GM21515 (cell line): ENCODE results near the gene TSPAN5.
A peak's percentile ranks its signal among the peaks of the same experiment; 100 is the strongest.
"Not testable (repeated sequence)": the region's sequence is repeated elsewhere in the genome, so short reads cannot be mapped to it uniquely, and the experiment has no call there.

Experiments
- ATAC-seq: cut with Tn5 transposase; IDR thresholded peaks from one replicate; pipeline ENCODE4 v1.9.1; 2021; ENCODE audit not compliant: unreplicated experiment

TSPAN5 gene

DNA sequence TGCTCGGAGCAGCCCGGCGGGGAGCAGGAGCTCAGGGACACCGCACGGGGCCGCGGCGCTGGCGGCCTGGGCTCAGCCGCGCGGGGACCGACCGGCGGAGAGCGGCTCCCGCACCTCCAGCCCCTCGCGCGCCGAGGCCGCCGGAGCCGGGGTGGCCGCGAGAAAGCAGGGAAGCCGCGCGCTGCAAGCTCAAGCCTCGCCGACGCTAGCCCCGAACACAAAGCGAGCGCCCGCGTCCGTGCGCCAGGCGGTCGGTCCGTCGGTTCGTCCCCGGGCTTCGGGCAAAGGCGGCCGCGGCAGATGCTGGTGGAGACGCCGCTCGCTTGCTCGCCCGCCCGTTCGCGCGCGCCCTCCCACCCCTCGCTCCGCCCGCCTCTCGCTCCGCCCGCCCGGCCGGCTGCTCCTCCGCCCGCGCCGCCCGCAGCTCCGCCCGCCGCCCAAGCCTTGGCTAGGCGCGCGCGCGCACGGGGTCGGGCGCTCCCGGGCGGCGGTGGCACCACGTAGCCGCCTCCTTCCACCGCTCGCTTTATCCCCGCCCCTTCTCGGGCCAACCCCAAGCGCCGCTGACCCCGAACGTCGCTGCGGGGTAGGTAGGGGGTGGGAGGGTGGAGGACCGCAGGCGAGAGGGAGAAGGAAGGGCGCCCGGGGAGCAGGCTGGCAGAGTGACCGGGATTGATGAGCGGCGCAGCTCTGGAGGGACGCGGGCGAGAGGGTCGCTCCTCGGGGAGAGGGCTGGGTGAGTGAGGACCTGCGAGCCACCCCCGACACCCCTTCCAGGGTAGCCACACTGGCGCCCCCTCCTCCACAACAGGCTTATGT, at the start of gene TSPAN5:
Gene TSPAN5, minus strand, starts transcription at position 325 of the 819 bp plus-strand sequence.
- ATAC-seq = peak; percentile 71

DNA sequence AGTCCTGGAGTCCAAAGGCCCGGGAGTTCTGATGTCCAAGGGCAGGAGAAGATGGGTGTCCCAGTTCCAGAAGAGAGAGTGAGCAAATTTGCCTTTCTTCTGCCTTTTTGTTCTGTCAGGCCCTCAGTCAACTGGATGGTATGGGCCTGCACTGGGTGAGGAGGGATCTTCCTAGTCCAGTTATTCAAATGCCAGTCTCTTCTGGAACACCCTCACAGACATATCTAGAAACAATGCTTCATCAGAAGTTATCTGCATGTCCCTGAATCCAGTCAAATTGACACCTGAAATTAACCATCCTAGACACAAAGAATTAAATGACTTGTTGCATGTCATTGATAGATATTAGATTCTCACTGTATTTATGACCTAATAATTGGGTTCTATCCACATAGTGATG, 48.5 kb upstream of the TSPAN5 start:
- ATAC-seq = no peak

DNA sequence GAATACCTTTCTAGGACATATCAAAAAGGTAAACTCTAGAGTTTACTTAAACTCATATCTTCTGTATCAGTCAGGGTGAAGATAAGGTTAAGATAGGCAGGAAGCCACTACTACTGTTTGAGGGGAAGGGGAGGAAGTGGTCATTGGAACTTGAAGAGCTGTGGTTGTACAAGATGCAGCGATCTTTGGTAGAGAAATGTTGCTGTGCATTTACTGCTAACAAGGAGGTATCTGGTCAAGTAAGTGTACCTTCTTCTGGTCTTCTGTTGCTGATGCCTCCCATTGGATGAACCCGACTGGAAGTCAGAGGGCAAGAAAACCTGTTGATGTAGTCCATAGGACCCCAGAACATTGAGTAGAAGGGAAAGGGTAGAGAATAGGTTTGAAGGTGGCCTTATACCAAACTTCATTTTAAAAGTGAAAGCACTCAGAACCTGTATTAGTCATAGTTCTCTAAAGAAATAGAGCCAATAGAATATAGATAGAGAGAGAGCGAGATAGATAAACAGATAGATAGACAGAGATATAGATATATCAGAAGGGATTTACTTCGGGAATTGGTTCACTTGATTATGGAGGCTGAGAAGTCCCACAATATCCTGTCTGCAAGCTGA, 47.9 kb upstream of the TSPAN5 start:
- no peak for ATAC-seq

DNA sequence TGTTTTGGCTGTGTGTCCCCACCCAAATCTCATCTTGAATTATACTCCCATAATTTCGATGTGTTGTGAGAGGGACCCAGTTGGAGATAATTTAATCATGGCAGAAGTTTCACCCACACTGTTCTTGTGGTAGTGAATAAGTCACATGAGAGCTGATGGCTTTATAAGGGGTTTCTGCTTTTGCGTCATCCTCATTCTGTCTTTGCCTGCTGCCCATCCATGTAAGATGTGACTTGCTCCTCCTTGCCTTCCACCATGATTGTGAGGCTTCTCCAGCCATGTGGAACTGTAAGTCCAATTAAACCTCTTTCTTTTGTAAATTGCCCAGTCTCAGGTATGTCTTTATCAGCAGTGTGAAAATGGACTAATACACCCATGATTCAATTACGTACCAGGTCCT, 47.2 kb upstream of the TSPAN5 start:
- not testable (repeated sequence) for ATAC-seq

DNA sequence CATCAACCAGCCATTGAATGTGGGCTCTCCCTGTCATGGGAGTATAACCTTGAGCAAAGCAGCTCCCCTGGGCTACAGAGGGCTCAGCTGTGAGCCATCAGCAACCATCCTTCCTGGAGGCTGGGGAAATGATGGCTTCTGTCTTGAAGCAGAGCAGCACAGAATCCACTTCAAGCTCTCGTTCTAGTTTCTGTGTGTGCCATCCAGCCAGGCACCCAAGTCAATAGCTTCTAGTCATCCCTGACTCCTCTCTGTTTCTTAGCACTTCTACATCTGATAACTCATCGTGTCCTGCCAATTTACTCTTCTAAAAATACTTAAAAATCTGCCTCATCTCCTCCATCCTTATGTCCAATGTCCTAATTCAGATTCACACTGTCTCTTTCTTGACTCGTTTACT, 42.2 kb upstream of the TSPAN5 start:
- no peak for ATAC-seq

DNA sequence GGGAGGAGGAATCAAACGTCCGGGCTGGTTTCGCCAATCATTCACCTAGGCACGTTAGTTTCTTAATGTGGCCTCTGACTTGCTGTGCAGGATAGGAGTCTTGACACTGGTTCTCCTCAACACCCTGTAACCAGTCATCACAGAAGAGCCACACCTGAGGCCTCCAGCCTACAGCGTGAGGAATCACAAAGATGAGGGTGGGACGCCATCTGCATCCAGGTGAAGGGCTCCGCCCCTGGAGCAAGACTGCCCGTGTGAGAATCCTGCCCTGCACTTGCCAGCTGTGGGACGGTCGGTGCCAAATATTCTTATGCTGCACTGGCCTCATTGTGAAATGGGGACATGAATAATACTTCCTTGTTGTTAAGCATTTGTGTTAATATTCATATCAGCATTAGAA, 35.7 kb upstream of the TSPAN5 start:
- no peak for ATAC-seq

DNA sequence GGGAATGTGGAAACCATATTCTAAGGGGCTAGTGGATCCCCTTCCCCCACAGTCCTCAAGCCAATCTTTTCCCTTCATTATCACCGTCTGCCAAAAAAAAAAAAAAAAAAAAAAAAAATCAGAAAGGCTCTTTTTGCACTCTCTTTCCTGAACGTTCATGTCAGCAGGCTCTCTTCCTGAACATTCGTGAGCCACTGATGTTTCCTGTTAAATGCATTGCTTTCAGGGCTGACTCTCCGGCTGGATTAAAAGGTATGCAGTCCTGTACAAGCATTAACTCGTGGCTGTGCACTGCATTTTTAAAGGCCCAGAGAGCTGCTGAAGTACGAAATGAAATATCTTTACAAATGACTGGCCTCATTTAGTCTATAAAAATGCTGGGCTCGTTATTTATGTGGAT, 34.0 kb upstream of the TSPAN5 start:
- no peak for ATAC-seq

DNA sequence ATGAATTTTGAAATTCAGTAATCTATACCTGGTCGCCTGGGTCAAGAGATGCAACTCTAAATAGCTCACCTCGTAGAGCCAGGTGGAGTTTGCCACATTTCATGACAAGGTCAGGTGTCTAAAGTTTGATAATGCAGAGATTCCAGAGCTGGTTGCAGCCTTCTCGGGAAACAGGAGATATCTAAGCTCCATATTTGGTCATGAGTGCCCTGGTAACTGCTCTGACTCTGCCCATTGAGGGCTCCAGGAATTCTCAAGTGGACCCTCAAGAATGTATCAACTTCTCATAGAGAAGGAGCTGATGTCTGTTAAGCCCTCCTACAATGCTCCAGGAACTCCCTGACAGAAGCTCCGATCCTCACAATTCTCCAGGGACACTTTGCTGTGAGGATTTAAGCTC, 33.2 kb upstream of the TSPAN5 start:
- ATAC-seq = no peak

DNA sequence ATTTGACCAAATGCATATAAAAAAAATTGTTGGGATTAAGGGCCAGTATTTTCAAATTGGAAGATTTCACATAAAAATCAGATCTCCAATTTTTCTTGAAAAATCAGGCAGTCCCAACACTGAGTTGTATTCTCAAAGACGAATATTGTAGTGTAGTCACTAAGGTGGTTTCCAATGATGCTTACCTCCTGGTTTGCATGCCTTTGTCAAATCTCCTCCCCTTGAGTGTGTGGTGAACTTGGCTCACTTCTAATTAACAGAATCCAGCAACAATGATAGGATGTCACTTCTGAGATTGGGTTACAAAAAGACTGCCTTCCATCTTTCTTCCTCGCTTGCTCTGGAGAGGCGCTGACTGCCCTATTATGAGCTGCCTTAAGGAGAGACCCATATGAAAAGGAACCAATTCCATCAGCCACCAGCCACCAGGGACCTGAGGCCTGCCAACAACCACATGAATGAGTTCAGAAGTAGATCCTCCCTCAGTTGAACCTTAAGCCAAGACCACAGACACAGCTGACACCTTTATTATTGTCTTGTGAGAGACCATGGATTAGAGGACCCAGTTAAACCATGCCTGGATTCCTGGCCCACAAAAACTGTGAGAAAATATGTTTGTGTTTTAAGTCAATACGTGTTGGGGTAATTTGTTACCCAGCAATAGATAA, 31.2 kb upstream of the TSPAN5 start:
- no peak for ATAC-seq

DNA sequence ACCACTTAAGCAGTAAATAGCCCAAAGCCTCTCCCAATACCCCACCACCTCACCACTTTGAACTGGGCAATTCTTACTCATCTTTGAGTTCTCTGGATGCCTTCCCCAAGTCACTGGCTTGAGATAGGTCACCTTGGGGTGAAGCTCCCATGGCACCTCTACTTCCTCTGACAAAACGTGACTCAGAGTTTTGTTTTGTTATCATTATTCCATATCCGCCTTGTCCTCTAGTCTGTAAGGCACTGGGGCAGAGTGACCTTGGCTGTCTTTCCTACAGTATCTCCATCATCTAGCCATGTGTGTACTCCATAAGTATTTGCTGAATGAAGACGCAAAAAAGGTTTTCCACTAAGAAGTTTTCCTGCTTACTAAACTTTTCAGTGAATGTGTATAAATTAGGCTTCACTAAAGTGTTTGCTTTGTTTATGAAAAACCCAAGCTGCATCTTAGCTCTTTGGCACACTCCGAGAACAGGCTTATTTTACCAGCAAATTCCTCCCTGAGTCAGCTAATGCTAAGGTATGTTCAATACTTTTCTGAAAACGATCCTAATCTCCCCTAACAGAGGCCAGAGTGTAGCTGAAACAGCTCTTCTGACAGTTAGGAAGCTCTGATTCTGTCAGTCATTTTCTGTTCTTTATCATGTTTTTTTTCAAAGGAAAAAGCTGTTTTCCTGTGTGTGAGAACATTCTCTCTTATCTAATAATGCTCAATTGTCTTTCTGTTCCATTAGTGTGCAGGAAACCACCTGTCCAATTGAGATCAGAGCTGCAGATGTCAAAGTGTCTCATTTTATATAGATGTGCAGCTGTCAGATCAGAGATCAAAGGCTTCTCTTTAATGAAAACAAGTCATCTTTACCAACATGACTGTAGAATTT, 30.2 kb upstream of the TSPAN5 start:
- no peak for ATAC-seq

DNA sequence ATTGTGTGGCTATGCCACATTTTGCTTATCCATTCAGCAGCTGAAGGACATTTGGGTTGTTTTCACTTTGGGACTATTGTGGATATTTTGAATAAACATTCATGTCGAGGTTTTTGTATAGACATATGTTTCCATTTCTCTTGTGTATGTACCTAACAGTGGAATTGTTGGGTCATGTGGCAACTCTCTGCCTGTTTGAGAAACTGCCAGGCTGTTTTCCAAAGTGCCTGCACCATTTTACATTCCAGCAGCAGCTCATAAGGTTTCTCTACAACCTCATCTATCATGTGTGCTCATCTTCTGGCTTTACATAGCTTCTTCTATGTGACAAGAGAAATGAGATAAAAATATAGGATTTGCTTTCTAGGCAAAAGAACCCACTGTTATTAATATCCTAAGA, 29.5 kb upstream of the TSPAN5 start:
- ATAC-seq = no peak

DNA sequence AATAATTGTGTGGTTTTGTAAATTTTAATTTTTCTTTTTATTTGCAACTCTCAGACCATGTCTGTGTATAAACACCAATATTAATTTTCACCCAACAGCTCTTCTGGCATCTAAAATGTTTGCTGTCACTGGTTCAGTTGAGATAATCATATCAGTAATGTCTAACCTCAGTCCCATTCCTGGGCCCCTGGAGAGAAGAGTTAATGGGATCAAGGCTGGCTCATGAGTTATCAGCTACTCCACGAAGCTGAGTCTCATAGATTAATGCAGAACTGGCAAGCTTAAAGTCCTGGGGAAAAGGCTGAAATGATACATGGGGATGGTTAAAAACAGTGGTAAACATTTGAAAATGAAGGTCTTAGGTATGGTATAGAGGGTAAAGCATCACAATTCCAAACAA, 28.4 kb upstream of the TSPAN5 start:
- ATAC-seq = no peak

DNA sequence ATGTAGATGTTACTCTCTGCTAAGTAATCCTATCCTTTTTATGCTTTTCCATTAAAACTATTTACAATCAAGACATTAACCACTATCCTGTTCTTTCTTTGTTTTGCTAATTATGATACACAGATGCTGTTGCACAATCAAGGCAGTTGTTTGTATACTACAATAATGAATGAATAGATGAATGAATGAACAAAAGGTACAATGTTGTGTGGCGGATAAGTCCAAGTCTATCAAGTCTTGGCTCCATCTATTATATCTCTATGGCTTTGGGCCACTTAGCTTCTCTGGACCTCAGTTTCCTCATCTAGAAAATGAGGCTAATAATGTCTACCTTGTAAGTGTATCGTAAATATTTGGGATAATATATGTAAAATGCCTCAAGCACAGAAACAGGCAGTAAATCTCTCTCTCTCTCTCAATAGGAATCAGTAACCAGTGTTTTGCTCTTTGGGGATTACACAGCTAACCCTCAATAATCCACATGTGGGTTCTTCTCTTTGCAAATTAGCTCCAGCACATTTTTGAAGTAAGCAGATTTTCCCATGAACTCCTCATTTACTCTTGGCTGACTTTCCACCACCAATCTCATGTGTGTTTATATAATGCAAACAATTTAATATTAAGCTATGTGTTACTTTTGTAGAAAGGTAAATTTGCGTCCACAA, 27.8 kb upstream of the TSPAN5 start:
- no peak for ATAC-seq

DNA sequence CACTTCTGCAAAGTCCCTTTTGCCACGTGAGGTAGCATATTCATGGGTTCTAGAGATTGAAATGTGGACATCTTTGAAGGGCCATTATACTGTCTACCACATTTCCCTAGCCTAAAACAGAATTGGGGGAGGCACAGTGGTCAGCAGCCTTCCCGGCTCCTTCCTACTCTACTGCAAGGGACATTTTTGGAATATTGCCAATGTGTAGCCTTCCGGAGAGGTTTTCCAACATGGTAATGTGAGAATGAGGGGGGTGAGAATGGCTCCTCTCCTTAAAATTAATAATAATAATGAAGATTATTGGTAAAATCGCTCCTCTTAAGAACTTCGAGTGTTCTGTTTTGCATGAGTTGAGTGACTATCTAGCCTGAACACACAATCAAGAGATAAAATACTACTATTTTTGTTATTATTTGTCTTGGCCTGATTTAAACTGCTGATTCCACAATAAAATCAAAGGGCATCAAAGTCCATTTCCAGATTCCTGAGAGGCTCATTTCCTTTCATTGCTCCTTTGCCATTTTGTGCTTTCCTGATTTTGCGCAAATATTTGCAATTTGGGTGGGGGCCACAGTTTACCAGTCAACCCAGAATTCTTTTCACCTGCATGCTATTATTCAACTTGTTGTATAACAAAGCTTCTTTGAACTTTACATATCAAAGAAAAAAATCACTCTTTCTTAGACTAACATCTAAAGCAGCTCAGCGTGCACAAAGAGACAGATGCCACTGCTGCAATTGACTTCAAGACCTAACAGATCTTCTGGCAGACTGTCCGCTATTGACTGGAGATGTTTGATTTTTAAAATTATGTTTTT, 27.0 kb upstream of the TSPAN5 start:
- no peak for ATAC-seq

DNA sequence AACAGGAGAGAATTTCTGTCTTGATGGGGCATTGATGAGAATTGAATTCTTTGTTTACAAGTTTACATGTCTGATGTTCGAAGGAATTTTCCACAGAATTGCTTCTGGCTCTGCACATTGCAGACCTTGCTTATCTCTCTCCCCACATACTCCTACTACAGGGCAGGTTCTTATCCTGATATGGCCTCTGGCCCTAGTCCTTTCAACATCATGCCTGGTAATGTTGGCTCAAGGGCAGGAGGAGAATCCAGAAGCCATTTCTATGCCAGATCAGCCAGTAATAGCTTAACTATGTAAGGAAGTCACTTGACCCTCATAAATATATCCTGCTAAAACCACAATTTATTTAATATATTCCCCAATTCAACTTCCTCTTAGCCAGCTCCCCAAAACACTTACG, 24.3 kb upstream of the TSPAN5 start:
- no peak for ATAC-seq

DNA sequence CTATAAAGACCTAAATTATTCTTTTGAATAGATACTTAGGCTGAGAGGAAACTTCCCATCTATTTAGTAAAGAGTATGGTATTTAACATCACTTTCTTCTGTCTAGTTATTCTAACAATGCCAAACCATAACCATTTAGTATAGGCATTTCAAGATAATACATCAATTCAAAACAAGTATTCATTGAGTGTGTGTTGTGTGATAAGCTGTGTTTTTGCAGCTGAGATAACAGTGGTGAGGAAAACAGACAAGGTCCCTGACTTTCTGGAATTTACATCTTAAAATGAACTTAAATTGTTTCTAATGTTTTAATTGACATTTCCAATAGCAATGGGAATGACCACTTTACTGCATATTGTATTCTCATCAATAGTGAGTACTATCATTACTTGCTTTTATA, 22.4 kb upstream of the TSPAN5 start:
- ATAC-seq = no peak

DNA sequence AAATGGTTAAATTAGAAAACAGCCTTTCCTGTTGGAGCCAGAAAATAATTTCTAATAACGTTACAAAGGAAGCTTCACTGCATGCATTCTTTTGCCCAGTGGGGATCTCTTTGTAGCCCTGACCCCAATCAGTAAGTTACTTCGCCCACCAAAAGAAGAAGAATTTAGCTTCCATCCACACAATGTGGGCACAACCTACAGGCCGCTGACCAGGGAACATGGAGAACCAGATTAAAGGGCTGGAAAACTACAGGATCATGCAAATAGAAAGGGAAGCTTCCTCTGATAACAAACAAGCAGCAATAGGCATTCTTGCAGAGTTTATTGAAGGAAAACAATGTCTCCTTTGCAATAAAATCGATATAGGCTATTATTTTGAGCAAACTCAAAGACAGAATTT, 21.3 kb upstream of the TSPAN5 start:
- no peak for ATAC-seq

DNA sequence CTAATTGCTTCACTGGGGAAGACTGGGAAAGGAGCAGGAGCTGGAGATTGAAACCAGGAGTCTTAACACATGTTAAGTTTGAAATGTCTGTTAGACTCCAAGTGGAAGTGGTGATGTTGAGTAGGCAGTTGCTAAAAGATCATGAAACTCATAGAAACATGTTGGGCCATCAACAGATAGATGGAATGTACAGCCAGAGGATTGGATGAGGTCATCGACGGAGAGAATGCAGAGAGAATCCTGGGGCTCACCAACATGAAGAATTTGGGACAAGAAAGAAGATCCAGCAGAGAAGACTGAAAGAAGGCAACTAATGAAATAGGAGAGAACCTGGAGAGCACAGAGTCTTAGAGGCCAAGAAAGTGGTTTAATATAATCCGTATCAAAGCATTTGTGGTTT, 19.4 kb upstream of the TSPAN5 start:
- no peak for ATAC-seq

DNA sequence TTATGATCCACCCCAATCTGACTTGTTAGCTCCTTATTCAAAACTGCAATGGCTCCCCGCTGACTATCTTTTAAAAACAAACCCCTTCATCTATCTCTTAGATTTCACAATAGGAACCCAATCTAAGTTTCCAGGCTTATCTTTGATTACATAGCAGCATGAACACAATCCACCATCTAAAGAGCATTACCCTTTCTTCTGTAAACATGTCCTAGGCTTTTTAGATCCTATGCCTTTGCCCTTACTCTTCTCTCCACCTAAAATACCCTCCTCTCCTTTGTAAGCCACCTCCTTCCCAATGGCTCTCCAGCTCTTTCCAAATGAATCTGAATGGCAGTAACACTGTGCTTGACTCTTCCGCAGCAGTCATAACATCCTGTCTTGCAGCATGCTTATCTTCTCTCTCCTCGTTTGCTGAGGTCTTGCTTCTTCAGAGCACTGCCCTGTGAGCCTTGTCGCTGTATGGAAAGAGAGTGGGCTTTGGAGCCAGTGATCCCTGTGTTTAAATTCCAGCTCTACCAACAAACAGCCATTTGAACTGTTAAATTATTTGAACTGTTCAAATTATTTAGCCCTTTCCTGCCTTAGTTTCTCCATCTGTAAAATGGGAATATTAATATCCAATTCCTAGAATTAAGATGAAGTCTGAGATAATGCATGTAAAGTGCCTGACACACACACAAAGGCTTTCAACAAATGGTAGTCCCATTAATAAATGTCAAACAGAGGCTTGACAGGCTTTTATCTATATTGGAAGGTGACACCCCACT, 16.2 kb upstream of the TSPAN5 start:
- ATAC-seq = no peak
